IMR-90 (cell line): ENCODE results near the gene ERVK3-1. TPM values are rescaled to one million over a fixed set of nuclear protein-coding genes. Genes with fewer than 3 reads are reported as not detected.

ENCODE experiments used
- ATAC-seq: fragments of 200-7000 bp; cut with Tn5 transposase; 2 replicates; pipeline ENCODE4 v1.9.1; 2020; ENCODE audit warnings: low read depth, mild to moderate bottlenecking, moderate library complexity
- BruUV-seq: library from RNA; stranded (reverse); fragments of 400-500 nt; replicated peaks from 2 replicates; lab custom pipeline; 2021; lab: Mats Ljungman, UMichigan
- CTCF ChIA-PET: fragments of 300-600 bp; formaldehyde crosslinking; extraction: SDS; loops from one replicate; lab custom pipeline; 2021; ENCODE audit warnings: antibody characterized with exemption; lab: Yijun Ruan, JAX
- POLR2A ChIA-PET: fragments of 300-600 bp; sonication (Branson Sonifier 250); formaldehyde crosslinking; loops from one replicate; lab custom pipeline; 2022; ENCODE audit warnings: antibody characterized with exemption; ENCODE audit not compliant: unreplicated experiment; lab: Charles Lee
- DNase-seq: peaks from one replicate; pipeline ENCODE4 v3.0.0; 2013
- H2AFZ ChIP-seq: replicated peaks from 2 replicates; pipeline ENCODE3; 2013; ENCODE audit warnings: low read length, mild to moderate bottlenecking; ENCODE audit not compliant: poor library complexity
- H2AK5ac ChIP-seq: 2 replicates; pipeline ENCODE4 v1.6.1; 2013; ENCODE audit warnings: low read depth, low read length, inconsistent platforms
- H2AK9ac ChIP-seq: replicated peaks from 2 replicates; pipeline ENCODE3; 2013; ENCODE audit warnings: mild to moderate bottlenecking, low read depth, low read length, moderate library complexity; ENCODE audit not compliant: poor library complexity
- H2BK120ac ChIP-seq: 2 replicates; pipeline ENCODE4 v1.6.1; 2013; ENCODE audit warnings: low read depth, low read length, inconsistent platforms
- H2BK15ac ChIP-seq: 3 replicates; pipeline ENCODE4 v1.6.1; 2013; ENCODE audit warnings: low read depth, low read length, inconsistent platforms
- H2BK20ac ChIP-seq: 2 replicates; pipeline ENCODE4 v1.6.1; 2013; ENCODE audit warnings: low read depth, mild to moderate bottlenecking, inconsistent platforms, low read length, moderate library complexity
- H2BK5ac ChIP-seq: 2 replicates; pipeline ENCODE4 v1.6.1; 2013; ENCODE audit warnings: mild to moderate bottlenecking, low read depth, low read length, inconsistent platforms; ENCODE audit not compliant: poor library complexity, severe bottlenecking
- H3K14ac ChIP-seq: replicated peaks from 2 replicates; pipeline ENCODE4 v1.6.1; 2013; ENCODE audit warnings: low read depth, low read length, inconsistent platforms
- H3K18ac ChIP-seq: 2 replicates; pipeline ENCODE4 v1.6.1; 2013; ENCODE audit warnings: low read depth, low read length, control low read depth
- H3K23ac ChIP-seq: 2 replicates; pipeline ENCODE4 v1.6.1; 2013; ENCODE audit warnings: low read depth, low read length, inconsistent platforms
- H3K27ac ChIP-seq: 2 replicates; pipeline ENCODE4 v1.5.1; 2013; ENCODE audit warnings: mild to moderate bottlenecking, control low read depth, low read length; ENCODE audit not compliant: insufficient read depth
- H3K27me3 ChIP-seq: 2 replicates; pipeline ENCODE4 v1.6.1; 2013; ENCODE audit warnings: low read length; ENCODE audit not compliant: control insufficient read depth, insufficient read depth
- H3K36me3 ChIP-seq: 2 replicates; pipeline ENCODE4 v1.6.1; 2013; ENCODE audit warnings: low read length, mixed read lengths; ENCODE audit not compliant: control insufficient read depth, insufficient read depth
- H3K4ac ChIP-seq: 2 replicates; pipeline ENCODE4 v1.6.1; 2013; ENCODE audit warnings: low read depth, low read length, inconsistent platforms
- H3K4me1 ChIP-seq: 2 replicates; pipeline ENCODE4 v1.6.1; 2013; ENCODE audit warnings: low read length, mixed read lengths; ENCODE audit not compliant: control insufficient read depth, insufficient read depth
- H3K4me2 ChIP-seq: 2 replicates; pipeline ENCODE4 v1.6.1; 2013; ENCODE audit warnings: low read depth, mild to moderate bottlenecking, control low read depth, low read length, moderate library complexity
- H3K4me3 ChIP-seq: 2 replicates; pipeline ENCODE4 v1.5.1; 2013; ENCODE audit warnings: low read depth, mild to moderate bottlenecking, control low read depth, low read length, moderate library complexity; ENCODE audit not compliant: insufficient read depth
- H3K56ac ChIP-seq: 2 replicates; pipeline ENCODE4 v1.6.1; 2013; ENCODE audit warnings: low read length, inconsistent platforms; ENCODE audit not compliant: insufficient read depth; ENCODE audit errors: extremely low read depth
- H3K79me1 ChIP-seq, 2 experiments: 2 replicates each; pipeline ENCODE4 v1.6.1; 2013; ENCODE audit warnings: low read length in 2 of 2, inconsistent platforms in 1 of 2, low read depth in 1 of 2
- H3K9ac ChIP-seq: 2 replicates; pipeline ENCODE4 v1.6.1; 2013; ENCODE audit warnings: low read depth, low read length, control low read depth
- H3K9me1 ChIP-seq: 2 replicates; pipeline ENCODE4 v1.6.1; 2013; ENCODE audit warnings: low read length, inconsistent platforms; ENCODE audit not compliant: insufficient read depth
- H3K9me3 ChIP-seq: 2 replicates; pipeline ENCODE4 v1.6.1; 2013; ENCODE audit warnings: low read length; ENCODE audit not compliant: control insufficient read depth, insufficient read depth
- H4K20me1 ChIP-seq: 2 replicates; pipeline ENCODE4 v1.6.1; 2013; ENCODE audit warnings: low read length, inconsistent platforms; ENCODE audit not compliant: insufficient read depth
- H4K5ac ChIP-seq: 2 replicates; pipeline ENCODE4 v1.6.1; 2013; ENCODE audit warnings: mild to moderate bottlenecking, low read depth, low read length, control low read depth
- H4K8ac ChIP-seq, 2 experiments: 2 replicates each; pipeline ENCODE4 v1.6.1; 2013; ENCODE audit warnings: low read depth in 2 of 2, low read length in 2 of 2, control low read depth in 1 of 2, inconsistent platforms in 1 of 2
- H4K91ac ChIP-seq: 2 replicates; pipeline ENCODE4 v1.6.1; 2013; ENCODE audit warnings: low read depth, low read length, inconsistent platforms; ENCODE audit not compliant: insufficient read depth
- BHLHE40 ChIP-seq: fragments of 150-350 bp; IDR thresholded peaks from 2 replicates; pipeline ENCODE4 v1.6.1; 2016; ENCODE audit warnings: mild to moderate bottlenecking, low read depth, low read length
- CEBPB ChIP-seq: IDR thresholded peaks from 2 replicates; pipeline ENCODE4 v1.6.1; 2012; ENCODE audit warnings: low read depth, low read length, improper control_type of control experiment
- CHD1 ChIP-seq: IDR thresholded peaks from 2 replicates; pipeline ENCODE4 v1.6.1; 2012; ENCODE audit warnings: low read depth, low read length, improper control_type of control experiment
- FOS ChIP-seq: fragments of 150-350 bp; IDR thresholded peaks from 2 replicates; pipeline ENCODE4 v1.6.1; 2016; ENCODE audit warnings: low read depth, low read length
- MAFK ChIP-seq: IDR thresholded peaks from 2 replicates; pipeline ENCODE4 v1.6.1; 2012; ENCODE audit warnings: low read depth, low read length, improper control_type of control experiment
- MAZ ChIP-seq: IDR thresholded peaks from 2 replicates; pipeline ENCODE4 v1.6.1; 2012; ENCODE audit warnings: low read depth, mild to moderate bottlenecking, low read length, improper control_type of control experiment, moderate library complexity, borderline replicate concordance
- MXI1 ChIP-seq: IDR thresholded peaks from 2 replicates; pipeline ENCODE4 v1.6.1; 2012; ENCODE audit warnings: low read depth, mild to moderate bottlenecking, low read length, moderate library complexity, borderline replicate concordance
- NFE2L2 ChIP-seq: fragments of 150-350 bp; IDR thresholded peaks from 2 replicates; pipeline ENCODE4 v1.6.1; 2016; ENCODE audit warnings: low read depth, mild to moderate bottlenecking, low read length
- POLR2A ChIP-seq: IDR thresholded peaks from 2 replicates; pipeline ENCODE4 v1.6.1; 2012; ENCODE audit warnings: mild to moderate bottlenecking, low read depth, low read length
- RAD21 ChIP-seq: IDR thresholded peaks from 2 replicates; pipeline ENCODE4 v1.6.1; 2012; ENCODE audit warnings: low read length, improper control_type of control experiment
- RCOR1 ChIP-seq: IDR thresholded peaks from 2 replicates; pipeline ENCODE4 v1.6.1; 2012; ENCODE audit warnings: mild to moderate bottlenecking, low read length, improper control_type of control experiment; ENCODE audit not compliant: insufficient replicate concordance
- RFX5 ChIP-seq: IDR thresholded peaks from 2 replicates; pipeline ENCODE4 v1.8.0; 2012; ENCODE audit warnings: low read depth, mild to moderate bottlenecking, low read length, moderate library complexity
- SMC3 ChIP-seq: fragments of 150-350 bp; IDR thresholded peaks from 2 replicates; pipeline ENCODE4 v1.6.1; 2016; ENCODE audit warnings: low read depth, mild to moderate bottlenecking, antibody characterized with exemption, low read length, moderate library complexity
- WGBS, 2 experiments: methylation state at CpG; one replicate each; pipeline versions ENCODE4 v1.1.5 to v1.1.7; 2013; ENCODE audit warnings: missing lambda C conversion rate in 2 of 2; ENCODE audit not compliant: insufficient read length in 1 of 2; ENCODE audit errors: extremely low coverage in 2 of 2; 5-methylcytosine and 5-hydroxymethylcytosine counted together
- dilution Hi-C: fragments of 300-500 bp; cut with HindIII; formaldehyde crosslinking; loops from one replicate; pipeline ENCODE4 v1.14.3; 2018; ENCODE audit warnings: low sequenced_read_pairs; ENCODE audit not compliant: unreplicated experiment
- in situ Hi-C: fragments of 300-500 bp; cut with MboI; formaldehyde crosslinking; loops from 3 replicates; pipeline ENCODE4 v1.14.3; 2019; ENCODE audit warnings: low sequenced_read_pairs, inconsistent platforms, mixed read lengths
- intact Hi-C: fragments of 100-400 bp; cut with micrococcal nuclease; formaldehyde crosslinking; loops from 2 replicates; pipeline ENCODE4 v1.10.0; 2022
- polyA plus RNA-seq, 3 experiments: library from polyadenylated mRNA; depleted of rRNA; stranded (reverse); fragments of >200 nt; gene quantifications; 2 replicates each; pipeline ENCODE4 v1.2.3, GENCODE V29; 2012; ENCODE audit warnings: low replicate concordance in 1 of 3
- total RNA-seq: library from RNA; depleted of rRNA; stranded (reverse); fragments of >200 nt; gene quantifications from 2 replicates; pipeline ENCODE4 v1.2.3, GENCODE V29; 2012
- TF ChIP-seq, protein P1 (sequence below): conservative IDR thresholded peaks from 2 replicates; pipeline ENCODE4 v1.5.1; 2012; ENCODE audit warnings: mild to moderate bottlenecking, low read depth, low read length, improper control_type of control experiment
- TF ChIP-seq, protein P2 (sequence below): fragments of 150-350 bp; IDR thresholded peaks from 2 replicates; pipeline ENCODE4 v1.6.1; 2017; ENCODE audit warnings: mild to moderate bottlenecking, antibody characterized with exemption, low read length, low read depth
- TF ChIP-seq, protein P3 (sequence below): fragments of 150-350 bp; IDR thresholded peaks from 2 replicates; pipeline ENCODE4 v1.6.1; 2016; ENCODE audit warnings: low read depth, mild to moderate bottlenecking, low read length, moderate library complexity, borderline replicate concordance

Gene ERVK3-1
- total and polyA plus RNA-seq, 2 of the 4 experiments (the other 2 are of a cell fraction), result 33.0 to 39.3 TPM

DNA sequence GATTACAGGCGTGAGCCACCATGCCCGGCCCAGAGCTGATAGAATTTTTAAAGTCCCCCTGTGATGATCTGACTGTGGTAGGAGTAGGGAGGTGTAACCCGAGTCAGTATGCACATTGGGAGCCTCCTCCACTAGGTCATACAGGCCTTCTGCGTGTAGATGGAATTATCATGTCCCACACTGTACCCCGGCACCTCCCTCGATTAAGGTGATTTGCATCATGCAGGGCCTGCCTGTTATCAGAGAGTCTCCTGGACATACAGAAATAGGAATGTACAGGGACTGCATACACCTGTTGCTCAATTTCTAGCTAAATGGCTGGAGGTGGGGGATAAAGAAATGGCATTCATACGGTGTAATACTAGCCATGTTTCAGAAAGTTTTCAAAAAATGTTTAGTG is 922 bp upstream of the ERVK3-1 start:
- in situ Hi-C loops, result no loop called here
- ATAC-seq, result no peak
- H3K4me1 ChIP-seq, result peaks cover 2% of the 10 kb centered on the region; the same call in 1 of the 2 replicates
- no peak overlapping the region for H3K27ac ChIP-seq
- no peak overlapping the region for H3K56ac ChIP-seq
- POLR2A ChIA-PET, result no interaction called here
- H4K20me1 ChIP-seq, result peaks cover 4% of the 10 kb centered on the region; the same call in 1 of the 2 replicates
- no peak overlapping the region for H2BK120ac ChIP-seq
- no peak overlapping the region for H4K5ac ChIP-seq
- H3K36me3 ChIP-seq, result peaks cover 28% of the 10 kb centered on the region
- no peak overlapping the region for H3K4ac ChIP-seq
- no peaks in the 10 kb centered on the region for H3K27me3 ChIP-seq
- peaks cover 3% of the 10 kb centered on the region; the same call in 1 of the 2 replicates for H3K9me1 ChIP-seq
- H3K4me3 ChIP-seq, result no peak overlapping the region
- H3K9ac ChIP-seq, result no peak overlapping the region
- CTCF ChIA-PET, result no interaction called here
- H4K91ac ChIP-seq, result no peak overlapping the region
- H4K8ac ChIP-seq, result peak overlapping the region in 1 of 2 experiments; percentile 32; a peak in 1 of 4 replicates
- peak overlapping the region; percentile 51; the same call in 1 of the 2 replicates for H2AK5ac ChIP-seq
- intact Hi-C loops, result no loop called here
- H2AK9ac ChIP-seq, result peak overlapping the region; percentile 51
- no peak overlapping the region for H3K23ac ChIP-seq
- no peak overlapping the region for H2AFZ ChIP-seq
- no peak overlapping the region for H3K18ac ChIP-seq
- no peak overlapping the region for H2BK20ac ChIP-seq
- dilution Hi-C loops, result no loop called here
- no peaks in the 10 kb centered on the region; the same call in 1 of the 2 replicates for H3K9me3 ChIP-seq
- peaks cover 39 to 61% of the 10 kb centered on the region in 2 experiments for H3K79me1 ChIP-seq
- TF ChIP-seq, protein P1, sequence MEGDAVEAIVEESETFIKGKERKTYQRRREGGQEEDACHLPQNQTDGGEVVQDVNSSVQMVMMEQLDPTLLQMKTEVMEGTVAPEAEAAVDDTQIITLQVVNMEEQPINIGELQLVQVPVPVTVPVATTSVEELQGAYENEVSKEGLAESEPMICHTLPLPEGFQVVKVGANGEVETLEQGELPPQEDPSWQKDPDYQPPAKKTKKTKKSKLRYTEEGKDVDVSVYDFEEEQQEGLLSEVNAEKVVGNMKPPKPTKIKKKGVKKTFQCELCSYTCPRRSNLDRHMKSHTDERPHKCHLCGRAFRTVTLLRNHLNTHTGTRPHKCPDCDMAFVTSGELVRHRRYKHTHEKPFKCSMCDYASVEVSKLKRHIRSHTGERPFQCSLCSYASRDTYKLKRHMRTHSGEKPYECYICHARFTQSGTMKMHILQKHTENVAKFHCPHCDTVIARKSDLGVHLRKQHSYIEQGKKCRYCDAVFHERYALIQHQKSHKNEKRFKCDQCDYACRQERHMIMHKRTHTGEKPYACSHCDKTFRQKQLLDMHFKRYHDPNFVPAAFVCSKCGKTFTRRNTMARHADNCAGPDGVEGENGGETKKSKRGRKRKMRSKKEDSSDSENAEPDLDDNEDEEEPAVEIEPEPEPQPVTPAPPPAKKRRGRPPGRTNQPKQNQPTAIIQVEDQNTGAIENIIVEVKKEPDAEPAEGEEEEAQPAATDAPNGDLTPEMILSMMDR, result no peak
- TF ChIP-seq SMC3, result no peak
- no peak for TF ChIP-seq MAZ
- TF ChIP-seq RFX5, result no peak
- TF ChIP-seq RCOR1, result no peak
- TF ChIP-seq MAFK, result no peak
- TF ChIP-seq FOS, result no peak
- TF ChIP-seq, protein P2, sequence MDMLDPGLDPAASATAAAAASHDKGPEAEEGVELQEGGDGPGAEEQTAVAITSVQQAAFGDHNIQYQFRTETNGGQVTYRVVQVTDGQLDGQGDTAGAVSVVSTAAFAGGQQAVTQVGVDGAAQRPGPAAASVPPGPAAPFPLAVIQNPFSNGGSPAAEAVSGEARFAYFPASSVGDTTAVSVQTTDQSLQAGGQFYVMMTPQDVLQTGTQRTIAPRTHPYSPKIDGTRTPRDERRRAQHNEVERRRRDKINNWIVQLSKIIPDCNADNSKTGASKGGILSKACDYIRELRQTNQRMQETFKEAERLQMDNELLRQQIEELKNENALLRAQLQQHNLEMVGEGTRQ, result no peak
- no peak for TF ChIP-seq POLR2A
- no peak for TF ChIP-seq CHD1
- no peak for TF ChIP-seq MXI1
- TF ChIP-seq, protein P3, sequence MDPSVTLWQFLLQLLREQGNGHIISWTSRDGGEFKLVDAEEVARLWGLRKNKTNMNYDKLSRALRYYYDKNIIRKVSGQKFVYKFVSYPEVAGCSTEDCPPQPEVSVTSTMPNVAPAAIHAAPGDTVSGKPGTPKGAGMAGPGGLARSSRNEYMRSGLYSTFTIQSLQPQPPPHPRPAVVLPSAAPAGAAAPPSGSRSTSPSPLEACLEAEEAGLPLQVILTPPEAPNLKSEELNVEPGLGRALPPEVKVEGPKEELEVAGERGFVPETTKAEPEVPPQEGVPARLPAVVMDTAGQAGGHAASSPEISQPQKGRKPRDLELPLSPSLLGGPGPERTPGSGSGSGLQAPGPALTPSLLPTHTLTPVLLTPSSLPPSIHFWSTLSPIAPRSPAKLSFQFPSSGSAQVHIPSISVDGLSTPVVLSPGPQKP, result no peak
- no peak for TF ChIP-seq RAD21
- no peak for TF ChIP-seq CEBPB
- no peak for TF ChIP-seq NFE2L2
- no peak for TF ChIP-seq BHLHE40
- whole genome bisulfite sequencing, 2 experiments, result no CpG with 5 or more reads among the region's 7 CpGs
- H2BK15ac ChIP-seq, result no peak overlapping the region
- H2BK5ac ChIP-seq, result no peak overlapping the region
- no TSS peak for BruUV-seq
- H3K14ac ChIP-seq, result no peak overlapping the region
- DNase-seq, result no peak
- H3K4me2 ChIP-seq, result no peak overlapping the region
